ENCODE measurements around the gene CPD. TPM values are rescaled to one million over a fixed set of nuclear protein-coding genes. Genes with fewer than 3 reads are reported as not detected.
A peak's percentile ranks its signal among the peaks of the same experiment; 100 is the strongest.

Gene CPD
- total RNA-seq, 3 donors from 2014 or later (not counting 1 experiment from before 2014, with no cell fraction given): 67.3 to 94.5 (median 85.9) TPM

GRCh38 chr17:30427611-30428010 lies 48.9 kb downstream of the CPD start:
- TF ChIP-seq, protein P1, sequence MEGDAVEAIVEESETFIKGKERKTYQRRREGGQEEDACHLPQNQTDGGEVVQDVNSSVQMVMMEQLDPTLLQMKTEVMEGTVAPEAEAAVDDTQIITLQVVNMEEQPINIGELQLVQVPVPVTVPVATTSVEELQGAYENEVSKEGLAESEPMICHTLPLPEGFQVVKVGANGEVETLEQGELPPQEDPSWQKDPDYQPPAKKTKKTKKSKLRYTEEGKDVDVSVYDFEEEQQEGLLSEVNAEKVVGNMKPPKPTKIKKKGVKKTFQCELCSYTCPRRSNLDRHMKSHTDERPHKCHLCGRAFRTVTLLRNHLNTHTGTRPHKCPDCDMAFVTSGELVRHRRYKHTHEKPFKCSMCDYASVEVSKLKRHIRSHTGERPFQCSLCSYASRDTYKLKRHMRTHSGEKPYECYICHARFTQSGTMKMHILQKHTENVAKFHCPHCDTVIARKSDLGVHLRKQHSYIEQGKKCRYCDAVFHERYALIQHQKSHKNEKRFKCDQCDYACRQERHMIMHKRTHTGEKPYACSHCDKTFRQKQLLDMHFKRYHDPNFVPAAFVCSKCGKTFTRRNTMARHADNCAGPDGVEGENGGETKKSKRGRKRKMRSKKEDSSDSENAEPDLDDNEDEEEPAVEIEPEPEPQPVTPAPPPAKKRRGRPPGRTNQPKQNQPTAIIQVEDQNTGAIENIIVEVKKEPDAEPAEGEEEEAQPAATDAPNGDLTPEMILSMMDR (IDR thresholded peaks at IDR 0.05): no peak
- WGBS (ENCODE audit: insufficient coverage): 80% methylated on average over 1 of the region's 1 CpG
- Histone ChIP-seq H3K27me3 (ENCODE audit: control insufficient read depth, insufficient read depth, low read length) (no peaks in the 10 kb centered on the region), H3K4me1 (ENCODE audit: control insufficient read depth, insufficient read depth, low read length) (no peaks in the 10 kb centered on the region), H3K9me3 (ENCODE audit: control insufficient read depth, insufficient read depth, low read length) (no peaks in the 10 kb centered on the region), H3K27ac (ENCODE audit: low read length) (no peak overlapping the region), H3K4me3 (ENCODE audit: low read length) (no peak overlapping the region), H3K36me3 (ENCODE audit: control insufficient read depth, insufficient read depth, low read length) (peaks cover 44% of the 10 kb centered on the region)
- Mint-ChIP-seq H3K36me3 (peaks cover 23% of the 10 kb centered on the region), H3K9me3 (no peaks in the 10 kb centered on the region), H3K4me3 (no peak overlapping the region), H3K27ac (peak overlapping the region in 1 of 2 donors; percentile 60), H3K27me3 (ENCODE audit: low read depth in 2 of 2) (no peaks in the 10 kb centered on the region), H3K4me1 (no peaks in the 10 kb centered on the region)
- no peak for DNase-seq
- intact Hi-C loops (cut with micrococcal nuclease): no loop called here
- no peak for ATAC-seq

DNA sequence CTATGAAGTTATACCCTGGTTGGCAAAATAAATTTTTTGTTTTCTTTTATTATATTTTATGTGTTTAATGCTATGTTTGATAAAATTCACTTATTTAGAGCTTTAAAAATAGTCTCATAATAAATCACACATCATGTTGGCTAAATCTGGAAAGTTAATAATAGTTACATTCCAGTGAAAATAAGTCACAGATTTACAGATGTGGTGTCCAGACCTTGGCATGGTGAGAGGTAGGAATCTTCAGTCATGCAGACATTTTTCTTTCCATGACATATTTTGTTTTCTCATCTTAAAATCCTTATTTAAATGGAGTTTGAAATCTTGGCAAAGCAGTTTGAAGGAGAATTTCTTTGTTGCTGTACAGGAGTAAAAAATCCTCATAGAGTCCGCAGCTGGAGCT lies 50.4 kb downstream of the CPD start:
- no peaks in the 10 kb centered on the region for H3K4me1 Mint-ChIP-seq
- Histone ChIP-seq H3K4me3 (ENCODE audit: low read length) (no peak overlapping the region), H3K27me3 (ENCODE audit: control insufficient read depth, insufficient read depth, low read length) (no peaks in the 10 kb centered on the region), H3K27ac (ENCODE audit: low read length) (no peak overlapping the region), H3K4me1 (ENCODE audit: control insufficient read depth, insufficient read depth, low read length) (no peaks in the 10 kb centered on the region), H3K36me3 (ENCODE audit: control insufficient read depth, insufficient read depth, low read length) (peaks cover 36% of the 10 kb centered on the region), H3K9me3 (ENCODE audit: control insufficient read depth, insufficient read depth, low read length) (no peaks in the 10 kb centered on the region)
- H3K27ac Mint-ChIP-seq: no peak overlapping the region
- TF ChIP-seq, protein P1 (IDR thresholded peaks at IDR 0.05): no peak
- no peaks in the 10 kb centered on the region for H3K27me3 Mint-ChIP-seq (ENCODE audit: low read depth in 2 of 2)
- WGBS (ENCODE audit: insufficient coverage): 100% methylated on average over 1 of the region's 1 CpG
- DNase-seq (no peak), ATAC-seq (no peak)
- H3K36me3 Mint-ChIP-seq: peaks cover 28% of the 10 kb centered on the region
- H3K4me3 Mint-ChIP-seq: no peak overlapping the region
- intact Hi-C loops (cut with micrococcal nuclease): no loop called here
- H3K9me3 Mint-ChIP-seq: no peaks in the 10 kb centered on the region

DNA sequence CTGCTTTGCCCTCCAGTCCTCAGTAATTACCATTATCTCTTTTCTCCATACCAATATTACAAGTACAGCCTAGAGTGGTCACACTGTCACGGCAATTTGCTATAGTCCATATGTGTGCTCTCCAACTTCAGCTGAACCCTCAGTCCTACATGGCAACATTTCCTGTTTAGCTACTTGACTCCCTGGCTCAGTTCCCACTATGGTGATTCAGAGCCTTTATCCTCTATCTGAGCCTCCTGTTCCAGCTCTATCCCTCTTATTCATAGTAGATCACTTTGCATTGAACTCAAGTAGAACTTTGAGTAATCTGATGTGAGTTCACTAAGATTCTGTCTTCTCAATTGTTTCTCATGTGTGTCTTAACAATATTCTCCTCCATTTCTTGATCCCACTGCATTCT lies 54.8 kb downstream of the CPD start:
- H3K9me3 Mint-ChIP-seq: no peaks in the 10 kb centered on the region
- H3K9me3 ChIP-seq (ENCODE audit: control insufficient read depth, insufficient read depth, low read length): no peaks in the 10 kb centered on the region
- H3K27me3 Mint-ChIP-seq (ENCODE audit: low read depth in 2 of 2): no peaks in the 10 kb centered on the region
- peaks cover 5 to 11% of the 10 kb centered on the region in 2 donors for H3K4me1 Mint-ChIP-seq
- 96% methylated on average over 1 of the region's 1 CpG for WGBS (ENCODE audit: insufficient coverage)
- H3K27ac ChIP-seq (ENCODE audit: low read length): no peak overlapping the region
- H3K27ac Mint-ChIP-seq: no peak overlapping the region
- ATAC-seq (no peak), DNase-seq (no peak)
- peaks cover 27% of the 10 kb centered on the region for H3K36me3 ChIP-seq (ENCODE audit: control insufficient read depth, insufficient read depth, low read length)
- no peaks in the 10 kb centered on the region for H3K4me1 ChIP-seq (ENCODE audit: control insufficient read depth, insufficient read depth, low read length)
- peaks cover 29% of the 10 kb centered on the region for H3K36me3 Mint-ChIP-seq
- H3K4me3 Mint-ChIP-seq: no peak overlapping the region
- H3K4me3 ChIP-seq (ENCODE audit: low read length): no peak overlapping the region
- intact Hi-C loops (cut with micrococcal nuclease): no loop called here
- no peaks in the 10 kb centered on the region for H3K27me3 ChIP-seq (ENCODE audit: control insufficient read depth, insufficient read depth, low read length)
- TF ChIP-seq, protein P1 (IDR thresholded peaks at IDR 0.05): no peak

DNA sequence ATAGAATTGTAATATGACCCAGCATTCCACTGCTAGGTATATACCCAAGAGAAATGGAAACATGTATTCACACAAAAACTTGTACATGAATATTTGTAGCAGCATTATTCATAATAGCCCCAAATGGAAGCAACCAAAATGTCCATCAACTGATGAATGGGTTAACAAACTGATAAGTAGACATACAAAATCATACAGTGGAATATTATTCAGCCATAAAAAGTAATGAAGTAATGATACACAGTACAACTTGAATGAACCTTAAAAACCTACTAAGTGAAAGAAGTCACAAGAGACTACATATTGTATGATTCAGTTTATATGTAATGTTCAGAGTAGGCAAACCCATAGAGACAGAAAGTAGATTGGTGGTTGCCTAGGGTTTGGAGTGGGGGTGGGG lies 58.0 kb downstream of the CPD start:
- intact Hi-C loops (cut with micrococcal nuclease): no loop called here
- Histone ChIP-seq H3K27me3 (ENCODE audit: control insufficient read depth, insufficient read depth, low read length) (no peaks in the 10 kb centered on the region), H3K36me3 (ENCODE audit: control insufficient read depth, insufficient read depth, low read length) (peaks cover 25% of the 10 kb centered on the region), H3K9me3 (ENCODE audit: control insufficient read depth, insufficient read depth, low read length) (no peaks in the 10 kb centered on the region), H3K4me1 (ENCODE audit: control insufficient read depth, insufficient read depth, low read length) (no peaks in the 10 kb centered on the region), H3K4me3 (ENCODE audit: low read length) (no peak overlapping the region), H3K27ac (ENCODE audit: low read length) (no peak overlapping the region)
- TF ChIP-seq, protein P1 (IDR thresholded peaks at IDR 0.05): no peak
- Mint-ChIP-seq H3K27me3 (ENCODE audit: low read depth in 2 of 2) (no peaks in the 10 kb centered on the region), H3K36me3 (peaks cover 29% of the 10 kb centered on the region), H3K4me3 (no peak overlapping the region), H3K27ac (no peak overlapping the region), H3K4me1 (peaks cover 5 to 11% of the 10 kb centered on the region in 2 donors), H3K9me3 (no peaks in the 10 kb centered on the region)
- DNase-seq: no peak
- ATAC-seq: no peak
